HL-60 (cell line): ENCODE results near the gene TPP1.

Experiments used
- DNase-seq, 2 experiments: peaks; one replicate each; pipeline ENCODE4 v3.0.0-alpha.2; 2010 to 2020; ENCODE audit warnings: low read depth in 1 of 2, low spot score in 1 of 2
- H3K27ac ChIP-seq: fragments of 250-450 bp; sonication (Bioruptor Pico); replicated peaks from 2 replicates; pipeline ENCODE4 v1.5.1; 2020; ENCODE audit warnings: mild to moderate bottlenecking, moderate library complexity
- H3K27me3 ChIP-seq: fragments of 250-450 bp; sonication (Bioruptor Pico); 2 replicates; pipeline ENCODE4 v1.5.1; 2021; ENCODE audit warnings: mild to moderate bottlenecking, moderate library complexity; ENCODE audit not compliant: insufficient read depth, poor library complexity, severe bottlenecking
- H3K4me3 ChIP-seq: replicated peaks from 2 replicates; pipeline ENCODE4 v1.5.1; 2011; ENCODE audit warnings: mild to moderate bottlenecking, control low read depth, low read length; ENCODE audit not compliant: insufficient read depth
- CTCF ChIP-seq: IDR thresholded peaks from one replicate; pipeline ENCODE4 v1.5.1; 2011; ENCODE audit warnings: low read length, control low read depth, inconsistent platforms; ENCODE audit not compliant: insufficient read depth
- GABPA ChIP-seq: IDR thresholded peaks from 2 replicates; pipeline ENCODE4 v1.6.1; 2012; ENCODE audit warnings: low read depth
- POLR2AphosphoS5 ChIP-seq: IDR thresholded peaks from 2 replicates; pipeline ENCODE4 v1.6.1; 2012; ENCODE audit warnings: low read depth
- REST ChIP-seq: IDR thresholded peaks from 2 replicates; pipeline ENCODE4 v1.6.1; 2012; ENCODE audit warnings: low read depth; ENCODE audit not compliant: insufficient replicate concordance
- SPI1 ChIP-seq: IDR thresholded peaks from 2 replicates; pipeline ENCODE4 v1.6.1; 2012; ENCODE audit warnings: low read depth, mild to moderate bottlenecking, borderline replicate concordance

Gene TPP1

GRCh38 chr11:6604081-6604626 lies 15.1 kb downstream of the TPP1 start:
- TF ChIP-seq GABPA: no peak
- no peak for TF ChIP-seq SPI1
- TF ChIP-seq POLR2AphosphoS5: no peak; the same call in 1 of the 2 replicates
- no peak for TF ChIP-seq REST
- TF ChIP-seq CTCF: no peak
- peak overlapping the region; percentile 90 for H3K4me3 ChIP-seq
- H3K27me3 ChIP-seq: no peaks in the 10 kb centered on the region
- peak in 1 of 2 experiments; percentile 68 for DNase-seq
- peak overlapping the region; percentile 78 for H3K27ac ChIP-seq

GRCh38 chr11:6603287-6604080 lies 15.7 kb downstream of the TPP1 start, which contains the start of the genes ILK and RRP8:
Gene ILK, plus strand, starts transcription at chr11:6603774. Its CDS starts 498 bp downstream, at chr11:6604272.
Gene RRP8, minus strand, starts transcription at chr11:6603616. Its CDS starts 114 bp downstream, at chr11:6603502.
- peak within 1 kb of the TSS; percentile 78 for H3K27ac ChIP-seq
- TF ChIP-seq POLR2AphosphoS5 (peak; percentile 89), GABPA (peak; percentile 63; the same call in 1 of the 2 replicates), REST (no peak), CTCF (no peak)
- DNase-seq: peak; percentile 78 to 92
- H3K27me3 ChIP-seq: no peaks in the 10 kb centered on the region
- H3K4me3 ChIP-seq: peak within 1 kb of the TSS; percentile 90

- H3K27ac ChIP-seq: peak overlapping the region; percentile 78
- H3K27me3 ChIP-seq: no peaks in the 10 kb centered on the region
- H3K4me3 ChIP-seq: peak overlapping the region; percentile 90
- no peak for TF ChIP-seq CTCF
- no peak for TF ChIP-seq POLR2AphosphoS5
- no peak for TF ChIP-seq SPI1
- no peak for TF ChIP-seq GABPA
- TF ChIP-seq REST: no peak
- no peak for DNase-seq
Observed at GRCh38 chr11:6602096-6602940, 16.9 kb downstream of the TPP1 start.
